CD4-positive, alpha-beta memory T cell (primary cell): ENCODE data around the gene ATXN2. TPM values are rescaled to one million over a fixed set of nuclear protein-coding genes. Genes with fewer than 3 reads are reported as not detected.
A peak's percentile ranks its signal among the peaks of the same experiment; 100 is the strongest.

Experiments used
- CTCF ChIA-PET: fragments of 350-600 bp; sonication (Branson Sonifier 250); formaldehyde crosslinking; loops from one replicate; lab custom pipeline; 2021; ENCODE audit warnings: inconsistent platforms; ENCODE audit not compliant: partially characterized antibody; lab: Charles Lee
- POLR2A ChIA-PET: fragments of 350-600 bp; sonication (Branson Sonifier 250); formaldehyde crosslinking; loops from one replicate; lab custom pipeline; 2021; ENCODE audit not compliant: partially characterized antibody; lab: Charles Lee
- DNase-seq, 5 donors: peaks; one replicate each; pipeline versions ENCODE4 v3.0.0 to v3.0.0-alpha.2; 2020 to 2022; ENCODE audit warnings: mixed read lengths in 1 of 5
- H3K27ac ChIP-seq: one replicate; pipeline ENCODE4 v1.7.0; 2013; ENCODE audit warnings: low read depth, low read length
- H3K27me3 ChIP-seq: 2 replicates; pipeline ENCODE4 v1.7.0; 2013; ENCODE audit warnings: mild to moderate bottlenecking, low read length, moderate library complexity; ENCODE audit not compliant: insufficient read depth
- H3K36me3 ChIP-seq: 2 replicates; pipeline ENCODE4 v1.7.0; 2013; ENCODE audit warnings: mild to moderate bottlenecking, low read length, moderate library complexity; ENCODE audit not compliant: insufficient read depth
- H3K4me1 ChIP-seq: 2 replicates; pipeline ENCODE4 v1.7.0; 2013; ENCODE audit warnings: mild to moderate bottlenecking, low read length, moderate library complexity; ENCODE audit not compliant: insufficient read depth
- H3K4me3 ChIP-seq, 2 donors: one replicate each; pipeline ENCODE4 v1.7.0; 2013; ENCODE audit warnings: low read length in 2 of 2, mild to moderate bottlenecking in 1 of 2
- H3K9me3 ChIP-seq, 2 donors: one replicate each; pipeline ENCODE4 v1.7.0; 2013; ENCODE audit warnings: low read length in 2 of 2, control low read depth in 1 of 2; ENCODE audit not compliant: control insufficient read depth in 1 of 2
- H3K27ac Mint-ChIP-seq, 7 donors: one replicate each; pipeline ENCODE4 v1.8.0; 2020 to 2021; ENCODE audit warnings: mixed read lengths in 7 of 7, mild to moderate bottlenecking in 6 of 7, inconsistent platforms in 3 of 7, moderate library complexity in 3 of 7
- H3K27me3 Mint-ChIP-seq, 2 donors: one replicate each; pipeline ENCODE4 v1.8.0; 2020 to 2021; ENCODE audit warnings: mixed read lengths in 2 of 2
- H3K36me3 Mint-ChIP-seq, 2 donors: one replicate each; pipeline ENCODE4 v1.8.0; 2020 to 2021; ENCODE audit warnings: mixed read lengths in 2 of 2, inconsistent platforms in 1 of 2, mild to moderate bottlenecking in 1 of 2
- H3K4me1 Mint-ChIP-seq, 4 donors: one replicate each; pipeline ENCODE4 v1.8.0; 2020 to 2021; ENCODE audit warnings: mixed read lengths in 4 of 4, mild to moderate bottlenecking in 1 of 4
- H3K4me3 Mint-ChIP-seq, 8 donors: one replicate each; pipeline ENCODE4 v1.8.0; 2020 to 2021; ENCODE audit warnings: mixed read lengths in 8 of 8, mild to moderate bottlenecking in 7 of 8, moderate library complexity in 6 of 8, inconsistent platforms in 3 of 8
- H3K9me3 Mint-ChIP-seq, 8 donors: one replicate each; pipeline ENCODE4 v1.8.0; 2020 to 2021; ENCODE audit warnings: mixed read lengths in 8 of 8, mild to moderate bottlenecking in 5 of 8, inconsistent platforms in 3 of 8, moderate library complexity in 1 of 8
- intact Hi-C: fragments of 100-400 bp; cut with micrococcal nuclease; formaldehyde crosslinking; loops from one replicate; pipeline ENCODE4 v1.15.1; 2023
- polyA plus RNA-seq, 2 donors: library from polyadenylated mRNA; unstranded; fragments of 300-500 nt; fragmentation: Illumina TruSeq; gene quantifications; one replicate each; pipeline ENCODE4 v1.2.3, GENCODE V29; 2021
- total RNA-seq, 2 experiments: library from RNA; stranded (reverse); gene quantifications; one replicate each; pipeline ENCODE4 v1.2.3, GENCODE V29; 2021

Gene ATXN2
- 10 to 100 TPM; 70.3 to 74.8 TPM for total RNA-seq
- 10 to 100 TPM; 11.0 to 35.8 TPM for polyA plus RNA-seq

GRCh38 chr12:111598637-111599452, at the start of gene ATXN2:
Gene ATXN2 (minus strand): TSS chr12:111599315. CDS start chr12:111599034, 281 bp downstream.
- H3K36me3 ChIP-seq, result no peaks in the 10 kb centered on the region
- Mint-ChIP-seq H3K4me3 (peak within 1 kb of the TSS; percentile 91 to 98 (median 96)), H3K27ac (peak within 1 kb of the TSS; percentile 60 to 97 (median 94)), H3K36me3 (peaks cover 0 to 7% of the 10 kb centered on the region in 2 donors), H3K9me3 (peaks cover 0 to 3% (median 0%) of the 10 kb centered on the region in 8 donors), H3K27me3 (no peaks in the 10 kb centered on the region), H3K4me1 (peaks cover 21 to 48% (median 34%) of the 10 kb centered on the region in 4 donors)
- intact Hi-C loops, result loop anchor here (1.0 to 5.0 kb wide), 3 partner anchors 87 to 528 kb away; partner anchors contain the start of genes ACAD10, SH2B3 and TRAFD1
- H3K4me1 ChIP-seq, result peaks cover 34% of the 10 kb centered on the region
- no peaks in the 10 kb centered on the region for H3K9me3 ChIP-seq
- ChIA-PET CTCF (no interaction called here), POLR2A (interaction anchor here (1.0 kb wide), 4 partner anchors 87 to 526 kb away, joined by 3 to 4 read pairs (median 3); partner anchors contain the start of genes ACAD10, BRAP, MAPKAPK5 and TRAFD1)
- H3K27me3 ChIP-seq, result no peaks in the 10 kb centered on the region
- peak within 1 kb of the TSS; percentile 83 for H3K27ac ChIP-seq
- peak in 4 of 5 donors; percentile 80 to 85 (median 84) for DNase-seq
- peak within 1 kb of the TSS; percentile 75 to 91 for H3K4me3 ChIP-seq

GRCh38 chr12:111645433-111645832, 46.3 kb upstream of the ATXN2 start:
- ChIA-PET CTCF (interaction anchor here (1.0 kb wide), 1 partner anchor 8 kb away, joined by 3 read pairs; no protein-coding TSS in a partner anchor), POLR2A (no interaction called here)
- H3K27ac Mint-ChIP-seq, result no peak overlapping the region
- H3K27me3 Mint-ChIP-seq, result no peaks in the 10 kb centered on the region
- Histone ChIP-seq H3K27me3 (no peaks in the 10 kb centered on the region), H3K4me1 (no peaks in the 10 kb centered on the region), H3K4me3 (no peak overlapping the region), H3K27ac (no peak overlapping the region), H3K36me3 (peaks cover 57% of the 10 kb centered on the region), H3K9me3 (no peaks in the 10 kb centered on the region)
- H3K9me3 Mint-ChIP-seq, result no peaks in the 10 kb centered on the region
- peaks cover 0 to 1% (median 0%) of the 10 kb centered on the region in 4 donors for H3K4me1 Mint-ChIP-seq
- H3K36me3 Mint-ChIP-seq, result peaks cover 36 to 67% of the 10 kb centered on the region in 2 donors
- no peak overlapping the region for H3K4me3 Mint-ChIP-seq
- DNase-seq, result no peak
- intact Hi-C loops, result no loop called here

GRCh38 chr12:111643427-111643826, 44.3 kb upstream of the ATXN2 start:
- H3K27ac Mint-ChIP-seq, result no peak overlapping the region
- ChIA-PET CTCF (no interaction called here), POLR2A (no interaction called here)
- Histone ChIP-seq H3K9me3 (no peaks in the 10 kb centered on the region), H3K4me1 (no peaks in the 10 kb centered on the region), H3K36me3 (peaks cover 45% of the 10 kb centered on the region), H3K27ac (no peak overlapping the region), H3K4me3 (no peak overlapping the region), H3K27me3 (no peaks in the 10 kb centered on the region)
- peaks cover 34 to 59% of the 10 kb centered on the region in 2 donors for H3K36me3 Mint-ChIP-seq
- no peaks in the 10 kb centered on the region for H3K27me3 Mint-ChIP-seq
- H3K4me1 Mint-ChIP-seq, result peaks cover 0 to 1% (median 0%) of the 10 kb centered on the region in 4 donors
- H3K4me3 Mint-ChIP-seq, result no peak overlapping the region
- H3K9me3 Mint-ChIP-seq, result no peaks in the 10 kb centered on the region
- intact Hi-C loops, result no loop called here
- no peak for DNase-seq

GRCh38 chr12:111642681-111643426, 43.7 kb upstream of the ATXN2 start:
- CTCF ChIA-PET, result no interaction called here

GRCh38 chr12:111640506-111640905, 41.4 kb upstream of the ATXN2 start:
- Histone ChIP-seq H3K4me1 (no peaks in the 10 kb centered on the region), H3K36me3 (peaks cover 31% of the 10 kb centered on the region), H3K4me3 (no peak overlapping the region), H3K9me3 (no peaks in the 10 kb centered on the region), H3K27ac (no peak overlapping the region), H3K27me3 (no peaks in the 10 kb centered on the region)
- no peak for DNase-seq
- POLR2A ChIA-PET, result no interaction called here
- Mint-ChIP-seq H3K4me3 (no peak overlapping the region), H3K9me3 (no peaks in the 10 kb centered on the region), H3K27me3 (no peaks in the 10 kb centered on the region), H3K36me3 (peaks cover 21 to 35% of the 10 kb centered on the region in 2 donors), H3K27ac (peak overlapping the region in 1 of 7 donors; percentile 17), H3K4me1 (peaks cover 0 to 3% (median 0%) of the 10 kb centered on the region in 4 donors)
- intact Hi-C loops, result no loop called here
- CTCF ChIA-PET, result no interaction called here

More at GRCh38 chr12:111642681-111643426, 43.7 kb upstream of the ATXN2 start:
- Mint-ChIP-seq H3K9me3 (no peaks in the 10 kb centered on the region), H3K4me1 (peaks cover 0 to 1% (median 0%) of the 10 kb centered on the region in 4 donors), H3K36me3 (peaks cover 34 to 57% of the 10 kb centered on the region in 2 donors), H3K27me3 (no peaks in the 10 kb centered on the region), H3K4me3 (no peak overlapping the region), H3K27ac (no peak overlapping the region)
- peaks cover 45% of the 10 kb centered on the region for H3K36me3 ChIP-seq
- no peak overlapping the region for H3K4me3 ChIP-seq
- POLR2A ChIA-PET, result no interaction called here
- no peaks in the 10 kb centered on the region for H3K27me3 ChIP-seq
- H3K9me3 ChIP-seq, result no peaks in the 10 kb centered on the region
- H3K27ac ChIP-seq, result no peak overlapping the region
- H3K4me1 ChIP-seq, result no peaks in the 10 kb centered on the region
- intact Hi-C loops, result no loop called here
- DNase-seq, result no peak

GRCh38 chr12:111638556-111638955, 39.4 kb upstream of the ATXN2 start:
- no peaks in the 10 kb centered on the region for H3K9me3 Mint-ChIP-seq
- Histone ChIP-seq H3K27ac (no peak overlapping the region), H3K36me3 (peaks cover 17% of the 10 kb centered on the region), H3K4me3 (no peak overlapping the region), H3K9me3 (no peaks in the 10 kb centered on the region), H3K27me3 (no peaks in the 10 kb centered on the region), H3K4me1 (no peaks in the 10 kb centered on the region)
- intact Hi-C loops, result no loop called here
- DNase-seq, result no peak
- no peak overlapping the region for H3K4me3 Mint-ChIP-seq
- ChIA-PET POLR2A (interaction anchor here (0.7 kb wide), 1 partner anchor 1313 kb away, joined by 4 read pairs; no protein-coding TSS in a partner anchor), CTCF (no interaction called here)
- peaks cover 0 to 5% (median 0%) of the 10 kb centered on the region in 4 donors for H3K4me1 Mint-ChIP-seq
- peak overlapping the region in 2 of 7 donors; percentile 6 to 21 for H3K27ac Mint-ChIP-seq
- H3K27me3 Mint-ChIP-seq, result no peaks in the 10 kb centered on the region
- peaks cover 14 to 22% of the 10 kb centered on the region in 2 donors for H3K36me3 Mint-ChIP-seq
